K562 (cell line): ENCODE data around the gene DARS2. TPM values are rescaled to one million over a fixed set of nuclear protein-coding genes. Genes with fewer than 3 reads are reported as not detected.

Experiments used
- HBP1 ChIP-seq: fragments of 450-650 bp; formaldehyde crosslinking; IDR thresholded peaks from 2 replicates; pipeline ENCODE4 v1.4.0; 2022; ENCODE audit warnings: missing genetic modification characterization
- ILF3 ChIP-seq: fragments of 450-650 bp; IDR thresholded peaks from 2 replicates; pipeline ENCODE4 v1.6.1; 2018; ENCODE audit warnings: antibody characterized with exemption, mild to moderate bottlenecking, moderate library complexity, borderline replicate concordance
- MAFG ChIP-seq: fragments of 450-650 bp; conservative IDR thresholded peaks from 2 replicates; pipeline ENCODE4 v1.6.1; 2016; ENCODE audit warnings: missing genetic modification characterization, missing compliant biosample characterization
- PATZ1 ChIP-seq: fragments of 250-450 bp; sonication (Bioruptor Pico); IDR thresholded peaks from 2 replicates; pipeline ENCODE4 v1.5.0; 2020; ENCODE audit warnings: mild to moderate bottlenecking, borderline replicate concordance
- SRF ChIP-seq, 2 experiments: fragments of 250-450, 450-650 bp in 1 of 2; sonication (Bioruptor Pico) in 1 of 2; sonication (generic) in 1 of 2; formaldehyde crosslinking; IDR thresholded peaks; 2 replicates each; pipeline versions ENCODE4 v1.5.0 to v1.5.1; 2020 to 2022; ENCODE audit warnings: mild to moderate bottlenecking in 1 of 2, missing genetic modification reagents in 1 of 2
- ZBTB8A ChIP-seq: fragments of 450-650 bp; IDR thresholded peaks from 2 replicates; pipeline ENCODE4 v1.6.1; 2018; ENCODE audit warnings: mild to moderate bottlenecking, moderate library complexity; ENCODE audit not compliant: partially characterized antibody
- ZNF431 ChIP-seq: sonication (generic); formaldehyde crosslinking; IDR thresholded peaks from 2 replicates; pipeline ENCODE4 v1.8.0; 2022; ENCODE audit warnings: mild to moderate bottlenecking, missing genetic modification reagents
- ZNF512 ChIP-seq: IDR thresholded peaks from 2 replicates; pipeline ENCODE4 v1.6.1; 2016; ENCODE audit warnings: missing genetic modification characterization, missing compliant biosample characterization
- ZNF717 ChIP-seq: fragments of 250-450 bp; sonication (Bioruptor Pico); IDR thresholded peaks from 2 replicates; pipeline ENCODE4 v1.5.0; 2021
- ZNF780A ChIP-seq: fragments of 250-450 bp; sonication (Bioruptor Pico); IDR thresholded peaks from 2 replicates; pipeline ENCODE4 v1.5.0; 2021; ENCODE audit warnings: mild to moderate bottlenecking
- polyA plus RNA-seq, 8 experiments: library from polyadenylated mRNA; depleted of rRNA in 4 of 8; stranded (reverse) in 5 of 8; unstranded in 3 of 8; fragments of >200 nt; fragmentation: Nextera tagmentation in 2 of 8; fragmentation: Illumina TruSeq in 1 of 8; extraction: Ambion mirVana in 2 of 8; extraction: Trizol in 1 of 8; gene quantifications; 2 replicates each; pipeline versions ENCODE4 v1.2.1 to v1.2.3, GENCODE V29; 2011 to 2014; ENCODE audit warnings: inconsistent platforms in 1 of 8, missing spikeins in 1 of 8
- total RNA-seq, 7 experiments: library from RNA; depleted of rRNA in 6 of 7; stranded (reverse); fragments of >200 nt in 6 of 7; fragmentation: Illumina TruSeq in 2 of 7; extraction: Trizol in 2 of 7; gene quantifications; 2 replicates each; pipeline versions ENCODE4 v1.2.1 to v1.2.3, GENCODE V29; 2011 to 2021; ENCODE audit warnings: low replicate concordance in 1 of 7

Gene DARS2
- total and polyA plus RNA-seq, 9 of the 15 experiments (the other 6 are each of a cell fraction or from before 2014, with no cell fraction given), result 36.4 to 96.7 (median 68.6) TPM

GRCh38 chr1:173887627-173888026 lies 63.2 kb downstream of the DARS2 start (continued):
- TF ChIP-seq ZNF717 (CRISPR knock-in tag), result no peak
- TF ChIP-seq PATZ1 (CRISPR knock-in tag), result no peak
- no peak for TF ChIP-seq ZNF431 (CRISPR knock-in tag)
- no peak for TF ChIP-seq ILF3
- TF ChIP-seq ZNF780A (CRISPR knock-in tag), result no peak
- no peak for TF ChIP-seq HBP1 (CRISPR knock-in tag)
- no peak for TF ChIP-seq MAFG (tag)
- TF ChIP-seq SRF (CRISPR knock-in tag; IDR thresholded peaks at IDR 0.05), result no peak
- TF ChIP-seq ZNF512 (tag), result no peak
- no peak for TF ChIP-seq ZBTB8A
